ENCODE results near the gene DHRS7.
"Not testable (repeated sequence)": the region's sequence is repeated elsewhere in the genome, so short reads cannot be mapped to it uniquely, and the experiment has no call there.

Gene DHRS7

DNA sequence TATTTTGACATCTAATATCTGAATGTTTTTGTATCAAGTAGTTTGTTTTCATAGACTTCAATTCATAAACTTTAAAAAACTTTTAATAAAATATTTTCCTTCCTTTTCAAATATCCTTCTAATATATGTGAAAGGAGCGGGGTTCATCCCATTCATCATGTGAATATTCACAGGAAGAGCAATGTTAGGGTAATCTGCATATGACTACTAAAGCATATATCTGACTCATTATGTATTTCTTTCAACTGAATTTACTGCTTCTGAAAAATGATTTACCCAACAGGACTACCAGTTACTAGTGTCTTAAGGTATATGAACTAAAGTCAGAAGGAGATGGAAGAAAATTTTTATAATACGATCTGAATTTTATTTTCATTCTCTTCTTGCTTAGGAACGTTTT lies 30.5 kb downstream of the DHRS7 start:
- no peak for DNase-seq (ENCODE audit: low read depth)

DNA sequence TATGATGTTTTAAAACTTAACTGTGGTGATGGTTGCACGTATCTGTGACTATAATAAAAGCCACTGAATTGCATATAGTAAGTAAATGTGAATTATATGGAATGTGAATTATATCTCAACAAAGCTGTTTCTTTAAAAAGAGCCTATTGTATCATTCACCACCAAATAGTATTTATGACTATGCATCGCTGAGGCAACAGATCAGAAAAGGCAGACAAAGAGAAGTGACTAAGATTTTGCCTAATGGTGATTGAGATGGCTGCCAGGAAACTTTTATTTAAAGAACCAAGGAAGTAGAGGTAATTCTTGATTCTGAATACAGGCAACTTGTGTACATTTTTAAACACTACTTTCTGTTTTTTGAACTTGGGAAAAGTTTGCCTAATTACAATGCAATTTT lies 31.7 kb downstream of the DHRS7 start:
- no peak for DNase-seq (ENCODE audit: low read depth)

- DNase-seq (ENCODE audit: low read depth), result no peak
Observed at GRCh38 chr14:60125918-60126317, 39.3 kb downstream of the DHRS7 start.

GRCh38 chr14:60116181-60116580 lies 49.0 kb downstream of the DHRS7 start:
- no peak for DNase-seq (ENCODE audit: low read depth)

- DNase-seq (ENCODE audit: low read depth), result no peak
Observed at GRCh38 chr14:60114881-60115280, 50.3 kb downstream of the DHRS7 start.

DNA sequence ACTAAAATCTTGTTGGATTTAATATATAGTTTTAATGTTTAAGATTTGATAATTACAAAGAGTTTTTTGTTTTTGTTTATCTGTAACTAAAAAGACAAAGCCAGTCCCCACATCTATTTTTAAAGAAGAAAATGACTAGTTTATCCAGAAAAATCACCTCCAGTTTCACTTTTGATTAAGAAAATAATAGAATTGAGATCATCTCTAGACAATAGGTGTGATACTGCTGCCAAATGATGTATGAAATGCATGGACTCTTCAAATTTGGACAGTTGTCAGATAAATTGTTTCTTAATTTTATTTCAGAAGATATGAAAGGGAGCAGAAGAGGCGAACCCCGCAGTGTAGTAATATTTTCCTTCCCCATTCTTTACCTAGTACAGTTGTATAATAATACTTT lies 53.5 kb downstream of the DHRS7 start:
- DNase-seq (ENCODE audit: low read depth), result no peak

DNA sequence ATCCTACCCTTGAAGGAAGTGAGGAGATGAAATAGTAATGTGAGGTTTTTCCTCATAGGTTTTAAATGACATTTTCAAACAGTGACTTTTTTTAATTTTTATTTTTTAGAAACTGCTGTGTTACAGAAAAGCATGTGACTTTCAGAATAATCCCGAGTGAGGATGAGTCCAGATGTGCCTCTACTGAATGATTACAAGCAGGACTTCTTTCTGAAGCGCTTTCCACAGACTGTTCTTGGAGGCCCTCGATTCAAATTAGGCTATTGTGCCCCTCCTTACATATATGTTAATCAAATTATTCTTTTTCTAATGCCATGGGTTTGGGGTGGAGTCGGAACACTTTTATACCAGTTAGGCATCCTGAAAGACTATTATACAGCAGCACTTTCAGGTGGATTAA lies 57.7 kb downstream of the DHRS7 start:
- DNase-seq (ENCODE audit: low read depth), result no peak

DNA sequence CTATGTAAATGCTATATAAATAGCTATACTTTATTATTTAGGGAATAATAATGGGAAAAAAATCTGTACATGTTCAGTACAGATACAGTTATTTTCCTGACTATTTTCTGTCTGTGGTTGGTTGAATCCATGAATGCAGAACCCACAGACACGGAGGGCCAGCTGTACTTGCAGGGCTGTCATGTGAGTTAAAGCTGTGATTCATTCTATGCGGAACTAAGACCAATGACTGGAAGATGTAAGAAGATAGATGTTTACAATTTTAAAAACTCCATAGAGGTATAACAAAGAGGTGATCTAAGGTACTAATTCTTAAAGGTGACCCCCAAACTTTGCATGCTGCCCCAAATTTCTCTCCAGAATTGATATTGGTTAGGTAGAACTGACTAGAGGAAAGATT lies 58.9 kb downstream of the DHRS7 start:
- DNase-seq (ENCODE audit: low read depth), result no peak

GRCh38 chr14:60102389-60102788 lies 62.8 kb downstream of the DHRS7 start:
- DNase-seq (ENCODE audit: low read depth), result no peak

- no peak for DNase-seq (ENCODE audit: low read depth)
Observed at GRCh38 chr14:60101786-60102185, 63.4 kb downstream of the DHRS7 start.

DNA sequence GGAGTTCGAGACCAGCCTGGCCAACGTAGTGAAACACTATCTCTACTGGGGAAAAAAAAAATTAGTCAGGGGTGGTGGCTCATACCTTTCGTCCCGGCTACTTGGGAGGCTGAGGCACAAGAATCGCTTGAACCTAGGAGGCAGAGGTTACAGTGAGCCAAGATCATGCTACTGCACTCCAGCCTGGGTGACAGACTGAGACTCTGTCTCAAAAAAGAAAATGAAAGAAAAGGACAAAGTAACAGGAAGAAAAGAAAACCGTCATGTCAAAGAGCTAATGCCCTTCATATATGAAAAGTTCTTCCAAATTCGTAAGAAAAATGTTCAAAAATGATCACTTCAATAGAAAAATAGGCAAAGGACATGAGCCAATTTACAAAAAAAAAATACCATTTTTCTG lies 65.3 kb downstream of the DHRS7 start:
- DNase-seq (ENCODE audit: low read depth), result not testable (repeated sequence)

DNA sequence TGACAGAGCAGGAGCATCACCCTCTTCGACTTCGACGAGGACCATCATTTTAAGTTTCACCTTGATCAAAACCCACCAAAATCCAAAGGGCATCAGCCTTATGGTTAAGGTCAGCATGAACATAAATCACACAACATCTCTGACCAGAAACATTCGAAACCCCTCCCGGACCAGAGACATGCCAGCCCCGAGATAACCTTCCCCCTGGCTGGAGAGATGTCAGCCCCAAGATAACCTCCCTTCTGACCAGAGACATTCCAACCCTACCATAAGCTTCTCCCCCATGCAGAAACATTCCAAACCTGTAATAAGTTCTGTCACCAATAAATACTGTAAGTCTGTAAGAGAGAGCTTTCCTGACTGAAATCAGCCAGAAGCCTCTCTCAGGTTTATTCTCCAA lies 67.2 kb downstream of the DHRS7 start:
- no peak for DNase-seq (ENCODE audit: low read depth)

DNA sequence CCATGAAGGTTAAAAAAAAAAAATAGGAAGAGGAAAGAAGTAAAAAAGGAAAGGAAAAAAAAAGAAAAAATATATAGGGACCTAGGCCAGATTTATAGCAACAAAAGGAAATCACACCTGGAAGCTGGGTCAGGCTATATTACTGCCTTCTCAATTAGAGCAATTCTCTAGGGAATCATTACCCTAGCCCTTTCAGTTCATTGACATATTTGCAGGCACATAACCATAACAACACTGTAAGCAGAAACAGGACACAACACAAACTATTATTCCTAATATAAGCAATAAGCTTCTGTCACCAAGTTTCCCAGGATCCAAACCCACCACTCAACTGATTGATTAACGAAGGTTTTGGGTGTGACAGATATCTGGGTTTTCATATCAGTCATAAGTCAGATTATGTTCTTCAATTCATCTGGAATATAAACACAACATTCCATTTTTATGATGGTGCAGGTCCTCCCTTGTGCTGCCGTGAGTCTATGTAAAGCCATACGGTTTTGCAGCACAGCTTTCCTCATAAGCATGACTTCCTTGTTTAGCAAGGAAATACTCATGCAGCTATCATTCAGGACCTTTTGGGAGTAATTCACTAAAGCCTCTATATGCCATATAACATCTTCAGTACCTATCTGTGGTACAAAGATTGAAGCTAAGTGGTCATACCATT lies 69.3 kb downstream of the DHRS7 start:
- no peak for DNase-seq (ENCODE audit: low read depth)

GRCh38 chr14:60095231-60095630 lies 70.0 kb downstream of the DHRS7 start:
- DNase-seq (ENCODE audit: low read depth), result no peak

DNA sequence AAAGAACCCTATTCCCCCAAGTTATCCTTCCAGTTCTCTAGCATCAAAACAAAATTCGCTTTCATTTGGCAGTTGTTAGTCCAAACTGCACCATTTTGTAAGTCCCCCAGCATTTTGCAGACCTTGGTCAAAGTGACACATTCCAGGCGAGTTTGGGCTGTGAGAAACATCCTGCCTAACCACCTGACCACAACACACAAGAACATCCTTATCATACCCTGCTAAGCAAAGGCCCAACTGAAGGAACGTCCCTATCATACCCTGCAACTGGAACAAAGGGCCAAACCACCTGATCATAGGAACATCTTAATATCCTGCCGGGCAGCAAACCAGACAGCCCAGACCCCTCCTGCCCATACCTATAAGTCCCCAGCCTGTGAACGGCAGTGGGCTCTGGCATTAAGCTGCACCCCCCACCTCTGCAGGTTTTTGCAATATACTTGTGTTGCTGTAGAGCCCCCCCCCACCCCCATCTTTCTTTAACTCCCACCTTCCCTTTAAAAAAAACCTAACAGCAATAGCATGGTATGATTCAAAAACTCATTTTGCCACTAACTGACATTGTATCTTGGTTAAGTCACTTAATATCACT lies 70.8 kb downstream of the DHRS7 start:
- no peak for DNase-seq (ENCODE audit: low read depth)

All from T-helper 22 cell (primary cell).